DOHH2 (cell line): ENCODE data around the gene CFAP77.

Source experiments
- CTCF ChIP-seq: fragments of 200-600 bp; sonication (generic); IDR thresholded peaks from one replicate; pipeline ENCODE4 v1.5.1; 2014; ENCODE audit warnings: antibody characterized with exemption, mild to moderate bottlenecking, low read depth, low read length; ENCODE audit not compliant: poor library complexity, severe bottlenecking
- EZH2phosphoT487 ChIP-seq: fragments of 200-600 bp; sonication (generic); IDR thresholded peaks from 2 replicates; pipeline ENCODE4 v1.6.1; 2017; ENCODE audit warnings: borderline replicate concordance, mild to moderate bottlenecking, antibody characterized with exemption, low read length, moderate library complexity, mixed read lengths

DNA sequence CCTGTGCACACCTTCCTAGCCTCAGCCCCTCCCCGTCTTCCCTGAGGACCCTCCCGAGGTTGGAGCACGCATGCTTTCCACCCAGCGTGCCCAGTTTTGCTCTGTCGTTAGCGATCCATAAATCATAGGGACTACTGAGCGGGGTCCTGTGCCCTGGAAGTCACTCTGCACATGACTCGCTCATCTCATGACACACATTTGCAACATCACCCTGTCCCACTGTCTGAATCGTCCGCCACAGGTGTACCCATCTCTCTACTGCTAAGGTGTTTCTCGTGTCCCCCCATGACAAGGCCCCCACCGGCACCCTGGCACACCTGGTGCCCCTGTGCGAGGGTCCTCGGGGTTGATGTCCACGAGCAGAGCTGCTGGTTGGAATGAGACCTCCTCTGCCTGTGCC lies 103.4 kb downstream of the CFAP77 start:
- TF ChIP-seq CTCF = no peak
- no peak for TF ChIP-seq EZH2phosphoT487
